SU-DHL-6 (cell line): ENCODE measurements around the gene TOMM40L.

Experiments used
- H2AFZ ChIP-seq: fragments of 200-600 bp; sonication (generic); 2 replicates; pipeline ENCODE4 v1.6.1; 2014; ENCODE audit warnings: low read depth, mild to moderate bottlenecking, moderate library complexity, mixed read lengths, antibody characterized with exemption, low read length; ENCODE audit not compliant: severe bottlenecking
- H3F3A ChIP-seq: fragments of 200-600 bp; shearing (Covaris generic); 2 replicates; pipeline ENCODE4 v1.6.0; 2016; ENCODE audit warnings: antibody characterized with exemption, mild to moderate bottlenecking; ENCODE audit not compliant: insufficient read depth
- H3K27ac ChIP-seq: fragments of 200-600 bp; sonication (generic); 2 replicates; pipeline ENCODE4 v1.5.1; 2016; ENCODE audit warnings: low read depth, mild to moderate bottlenecking, low read length, moderate library complexity, mixed read lengths
- H3K27me3 ChIP-seq: fragments of 200-600 bp; sonication (generic), shearing (Covaris generic); 2 replicates; pipeline ENCODE4 v1.6.0; 2014; ENCODE audit warnings: mild to moderate bottlenecking, low read length
- H3K36me3 ChIP-seq: fragments of 200-600 bp; sonication (generic); 2 replicates; pipeline ENCODE4 v1.6.1; 2014; ENCODE audit warnings: mild to moderate bottlenecking, low read length, mixed read lengths
- H3K4me2 ChIP-seq: fragments of 300-600, 200-600 bp; shearing (Covaris generic), sonication (generic); 2 replicates; pipeline ENCODE4 v1.6.0; 2014; ENCODE audit warnings: low read length, low read depth, mild to moderate bottlenecking; ENCODE audit not compliant: poor library complexity, severe bottlenecking
- H3K4me3 ChIP-seq: fragments of 200-600 bp; sonication (generic); 2 replicates; pipeline ENCODE4 v1.5.1; 2014; ENCODE audit warnings: antibody characterized with exemption, low read length, mild to moderate bottlenecking, mixed read lengths; ENCODE audit not compliant: insufficient read depth, poor library complexity, severe bottlenecking
- H3K79me2 ChIP-seq: fragments of 200-600 bp; sonication (generic); 2 replicates; pipeline ENCODE4 v1.6.1; 2014; ENCODE audit warnings: mild to moderate bottlenecking, low read length, moderate library complexity; ENCODE audit not compliant: insufficient read depth
- H3K9ac ChIP-seq: fragments of 200-600 bp; sonication (generic); 2 replicates; pipeline ENCODE4 v1.7.0; 2014; ENCODE audit warnings: mild to moderate bottlenecking, low read length
- H3K9me2 ChIP-seq: fragments of 200-600 bp; sonication (generic); replicated peaks from 2 replicates; pipeline ENCODE4 v1.6.1; 2014; ENCODE audit warnings: low read length; ENCODE audit not compliant: insufficient read depth
- H3K9me3 ChIP-seq: fragments of 200-600 bp; sonication (generic); 2 replicates; pipeline ENCODE4 v1.6.1; 2014; ENCODE audit warnings: low read length, mixed read lengths; ENCODE audit not compliant: insufficient read depth
- H4K20me1 ChIP-seq: fragments of 200-600 bp; sonication (generic); 2 replicates; pipeline ENCODE4 v1.6.1; 2014; ENCODE audit warnings: low read depth, mild to moderate bottlenecking, antibody characterized with exemption, low read length, moderate library complexity, mixed read lengths
- EZH2phosphoT487 ChIP-seq: fragments of 200-600 bp; sonication (generic), shearing (Covaris generic); conservative IDR thresholded peaks from 2 replicates; pipeline ENCODE4 v1.6.1; 2018; ENCODE audit warnings: mild to moderate bottlenecking, antibody characterized with exemption, low read length, moderate library complexity, mixed read lengths
- TF ChIP-seq, protein P1 (sequence below): fragments of 200-600 bp; sonication (generic); IDR thresholded peaks from one replicate; pipeline ENCODE4 v1.5.1; 2017; ENCODE audit warnings: antibody characterized with exemption, mild to moderate bottlenecking, low read length, moderate library complexity; ENCODE audit not compliant: insufficient read depth, poor library complexity, severe bottlenecking

The TOMM40L gene

DNA sequence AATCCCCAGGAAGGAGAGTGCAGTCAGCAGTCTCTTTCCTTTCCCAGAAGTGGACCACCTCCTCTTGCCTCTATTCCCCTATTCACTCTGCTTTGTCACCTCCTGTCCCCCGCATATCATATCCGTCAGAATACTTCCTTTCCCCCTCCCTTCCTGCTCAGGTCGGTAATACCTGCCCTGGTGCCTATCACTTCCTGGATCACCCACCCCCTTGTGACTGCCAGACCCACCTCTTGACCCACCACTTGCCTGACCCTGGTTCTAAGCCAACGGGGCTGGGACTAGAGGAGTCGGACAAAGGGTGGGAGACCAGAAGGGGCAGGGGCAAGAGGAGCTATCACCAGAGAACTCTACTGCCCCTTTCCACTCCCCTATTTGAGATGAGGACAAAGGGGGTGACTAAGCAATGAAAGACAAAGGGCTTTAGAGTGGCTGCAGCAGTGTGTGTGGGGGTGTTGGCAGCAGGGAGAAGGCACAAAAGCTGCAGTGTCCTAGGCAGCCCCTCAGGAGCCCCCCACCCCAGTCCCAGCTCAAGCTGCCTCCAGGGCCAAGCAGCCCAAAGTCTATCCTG lies 25.4 kb upstream of the TOMM40L start:
- Histone ChIP-seq H3K9me2 (no peaks in the 10 kb centered on the region), H3K79me2 (peaks cover 10% of the 10 kb centered on the region), H3K36me3 (no peaks in the 10 kb centered on the region), H4K20me1 (no peaks in the 10 kb centered on the region), H3K9ac (no peak overlapping the region), H3F3A (no peaks in the 10 kb centered on the region), H3K27ac (no peak overlapping the region), H3K9me3 (no peaks in the 10 kb centered on the region), H3K4me3 (no peak overlapping the region), H3K27me3 (no peaks in the 10 kb centered on the region), H2AFZ (no peak overlapping the region), H3K4me2 (no peak overlapping the region)
- TF ChIP-seq, protein P1, sequence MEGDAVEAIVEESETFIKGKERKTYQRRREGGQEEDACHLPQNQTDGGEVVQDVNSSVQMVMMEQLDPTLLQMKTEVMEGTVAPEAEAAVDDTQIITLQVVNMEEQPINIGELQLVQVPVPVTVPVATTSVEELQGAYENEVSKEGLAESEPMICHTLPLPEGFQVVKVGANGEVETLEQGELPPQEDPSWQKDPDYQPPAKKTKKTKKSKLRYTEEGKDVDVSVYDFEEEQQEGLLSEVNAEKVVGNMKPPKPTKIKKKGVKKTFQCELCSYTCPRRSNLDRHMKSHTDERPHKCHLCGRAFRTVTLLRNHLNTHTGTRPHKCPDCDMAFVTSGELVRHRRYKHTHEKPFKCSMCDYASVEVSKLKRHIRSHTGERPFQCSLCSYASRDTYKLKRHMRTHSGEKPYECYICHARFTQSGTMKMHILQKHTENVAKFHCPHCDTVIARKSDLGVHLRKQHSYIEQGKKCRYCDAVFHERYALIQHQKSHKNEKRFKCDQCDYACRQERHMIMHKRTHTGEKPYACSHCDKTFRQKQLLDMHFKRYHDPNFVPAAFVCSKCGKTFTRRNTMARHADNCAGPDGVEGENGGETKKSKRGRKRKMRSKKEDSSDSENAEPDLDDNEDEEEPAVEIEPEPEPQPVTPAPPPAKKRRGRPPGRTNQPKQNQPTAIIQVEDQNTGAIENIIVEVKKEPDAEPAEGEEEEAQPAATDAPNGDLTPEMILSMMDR: no peak
- no peak for TF ChIP-seq EZH2phosphoT487

DNA sequence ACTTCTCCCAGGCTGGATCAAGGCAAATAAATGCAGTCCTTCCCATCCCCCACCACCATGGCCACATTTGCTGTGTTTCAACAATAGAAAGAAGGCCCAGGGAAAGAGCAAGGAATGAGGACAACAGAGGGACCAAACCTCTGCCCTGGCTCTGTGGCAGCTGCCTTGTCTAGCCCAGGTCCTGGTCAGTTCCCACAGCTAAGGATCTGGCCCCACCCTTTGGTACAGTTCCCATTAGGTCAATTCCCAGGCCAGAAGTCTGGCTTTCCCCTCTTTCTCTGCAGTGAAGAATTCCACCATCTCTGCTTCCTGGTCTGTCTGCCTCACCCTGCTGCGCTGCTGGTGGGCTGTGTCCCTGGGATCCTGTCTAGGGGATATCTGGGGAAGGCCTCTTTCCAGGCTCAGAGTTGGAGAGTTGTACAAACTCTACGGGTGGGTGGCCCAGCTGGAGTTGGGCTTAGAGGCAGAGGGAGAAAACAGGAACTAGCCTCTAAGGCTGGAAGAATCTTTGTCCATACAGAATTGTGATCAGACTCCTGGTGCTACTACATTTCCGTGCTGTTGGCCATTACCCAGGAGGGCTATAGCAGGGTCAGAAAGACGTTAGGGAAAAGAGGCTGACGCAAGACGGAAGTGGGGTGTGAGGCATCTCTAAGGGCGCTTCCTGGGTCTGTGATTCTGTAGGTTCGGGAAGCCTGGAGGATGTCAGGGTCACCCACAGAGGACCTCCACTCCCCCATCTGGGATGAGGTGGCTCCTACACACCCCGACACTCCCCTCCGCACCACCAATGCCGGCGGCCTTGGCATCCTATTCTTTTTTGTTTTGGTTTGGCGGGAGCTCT lies 24.6 kb upstream of the TOMM40L start:
- Histone ChIP-seq H3F3A (no peaks in the 10 kb centered on the region), H2AFZ (peak overlapping the region; percentile 93), H3K4me3 (no peak overlapping the region), H3K9me3 (no peaks in the 10 kb centered on the region), H3K79me2 (peaks cover 10% of the 10 kb centered on the region), H3K36me3 (no peaks in the 10 kb centered on the region), H3K9ac (no peak overlapping the region), H3K27ac (no peak overlapping the region), H4K20me1 (no peaks in the 10 kb centered on the region), H3K4me2 (peak overlapping the region; percentile 35), H3K27me3 (no peaks in the 10 kb centered on the region), H3K9me2 (no peaks in the 10 kb centered on the region)
- TF ChIP-seq EZH2phosphoT487: no peak
- TF ChIP-seq, protein P1: no peak

DNA sequence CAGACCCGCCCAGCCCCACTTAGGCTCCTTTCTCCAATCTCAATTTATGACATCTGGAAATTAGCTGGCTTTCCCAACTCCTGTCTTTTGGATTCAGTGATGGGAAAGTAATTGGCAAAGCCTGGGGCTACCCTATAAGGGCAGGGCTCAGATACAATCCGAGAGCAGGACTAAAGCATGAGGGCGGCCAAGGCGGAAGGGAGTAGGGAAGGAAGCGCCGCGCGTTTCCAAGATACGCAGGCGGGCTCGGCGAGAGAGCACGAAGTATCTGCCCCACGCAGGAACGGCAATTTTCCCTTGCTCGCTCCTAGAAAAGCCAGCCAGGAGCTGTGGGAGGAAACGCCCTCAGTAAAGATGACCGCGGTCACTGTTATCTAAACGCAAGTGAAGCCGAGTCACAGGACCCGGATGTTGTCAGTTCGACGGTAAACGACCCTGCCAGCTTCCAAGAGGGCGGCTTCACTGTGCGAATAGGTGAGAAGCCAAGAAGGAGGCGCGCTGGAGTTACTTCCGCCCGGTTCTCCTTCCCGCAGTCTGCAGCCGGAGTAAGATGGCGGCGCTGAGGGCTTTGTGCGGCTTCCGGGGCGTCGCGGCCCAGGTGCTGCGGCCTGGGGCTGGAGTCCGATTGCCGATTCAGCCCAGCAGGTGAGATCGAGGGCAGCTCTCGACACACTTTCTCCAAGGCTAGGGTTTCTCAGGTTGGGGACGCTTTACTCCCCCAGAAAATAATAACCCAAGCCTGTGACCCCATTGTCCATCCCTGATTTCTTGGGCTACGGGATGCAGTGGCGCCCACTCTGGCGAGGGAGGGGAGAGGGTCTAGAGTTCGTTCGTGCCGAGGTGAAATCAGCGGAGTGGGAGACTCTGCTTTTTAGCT lies 23.8 kb upstream of the TOMM40L start, which contains the start of gene NDUFS2:
Gene NDUFS2, plus strand, starts transcription at position 532 of the 877 bp plus-strand sequence. Its CDS starts 19 bp downstream, at position 551.
- Histone ChIP-seq H3K4me2 (peak within 1 kb of the TSS; percentile 77), H3F3A (no peaks in the 10 kb centered on the region), H3K9ac (peak within 1 kb of the TSS; percentile 75), H3K27me3 (no peaks in the 10 kb centered on the region), H3K79me2 (peaks cover 10% of the 10 kb centered on the region), H4K20me1 (no peaks in the 10 kb centered on the region), H3K9me3 (no peaks in the 10 kb centered on the region), H2AFZ (peak within 1 kb of the TSS; percentile 93), H3K9me2 (no peaks in the 10 kb centered on the region), H3K36me3 (no peaks in the 10 kb centered on the region), H3K27ac (peak within 1 kb of the TSS; percentile 48), H3K4me3 (peak within 1 kb of the TSS; percentile 71)
- no peak for TF ChIP-seq EZH2phosphoT487
- TF ChIP-seq, protein P1: peak; percentile 18
